GM11168 (cell line): ENCODE results near the gene OR10H2.
"Not testable (repeated sequence)": the region's sequence is repeated elsewhere in the genome, so short reads cannot be mapped to it uniquely, and the experiment has no call there.

Source experiments
- in situ Hi-C: fragments of 300-500 bp; cut with MboI; formaldehyde crosslinking; loops from one replicate; pipeline ENCODE4 v1.12.0; 2022; ENCODE audit warnings: low sequenced_read_pairs; ENCODE audit not compliant: unreplicated experiment

The OR10H2 gene

GRCh38 chr19:15727724-15728123, at the start of gene OR10H2:
OR10H2 (plus strand) TSS chr19:15728024; CDS start chr19:15728044, 20 bp downstream.
- in situ Hi-C loops = no loop called here

- in situ Hi-C loops = no loop called here
Observed at GRCh38 chr19:15679089-15679488, 48.7 kb upstream of the OR10H2 start.

GRCh38 chr19:15679865-15680264, 48.0 kb upstream of the OR10H2 start:
- in situ Hi-C loops = not testable (repeated sequence)

DNA sequence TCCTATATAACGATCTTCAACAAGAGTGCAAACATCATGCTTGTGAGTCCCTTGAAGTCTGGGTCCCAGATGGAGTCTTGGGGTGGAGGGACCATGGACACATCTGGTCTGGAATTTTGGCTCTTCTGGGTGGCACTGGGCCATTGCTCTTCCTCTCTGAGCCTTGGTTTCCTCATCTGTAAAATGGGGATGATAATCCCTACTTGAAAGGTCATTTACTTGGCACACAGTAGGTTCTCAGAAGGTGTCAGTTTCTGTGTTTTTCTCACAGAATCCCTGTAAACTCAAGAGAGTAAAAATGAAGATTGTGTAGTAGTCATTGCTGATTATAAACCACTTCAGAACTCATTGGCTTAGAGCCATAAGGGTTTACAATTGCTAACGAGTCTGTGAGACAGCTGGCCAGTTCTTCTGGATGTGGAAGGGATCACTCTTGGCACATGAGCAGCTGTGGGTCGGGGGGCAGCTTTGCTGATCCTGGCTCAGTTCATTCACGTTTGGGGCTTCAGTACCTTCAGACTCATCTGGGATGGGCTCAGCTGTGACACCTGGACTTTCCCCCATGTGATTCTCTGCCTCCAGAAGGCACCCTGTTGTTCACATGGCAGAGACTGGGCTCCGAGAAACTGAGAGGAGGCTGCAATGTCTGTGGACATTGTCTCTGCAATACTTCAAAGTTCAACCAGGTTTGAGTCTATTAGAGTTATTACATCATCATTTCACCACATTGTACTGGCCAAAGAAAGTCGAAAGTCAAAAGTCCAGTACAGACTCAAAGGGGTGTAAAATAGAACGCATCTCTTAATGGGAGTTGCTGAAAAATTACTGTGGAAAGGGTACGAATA, 47.1 kb upstream of the OR10H2 start:
- in situ Hi-C loops = no loop called here

DNA sequence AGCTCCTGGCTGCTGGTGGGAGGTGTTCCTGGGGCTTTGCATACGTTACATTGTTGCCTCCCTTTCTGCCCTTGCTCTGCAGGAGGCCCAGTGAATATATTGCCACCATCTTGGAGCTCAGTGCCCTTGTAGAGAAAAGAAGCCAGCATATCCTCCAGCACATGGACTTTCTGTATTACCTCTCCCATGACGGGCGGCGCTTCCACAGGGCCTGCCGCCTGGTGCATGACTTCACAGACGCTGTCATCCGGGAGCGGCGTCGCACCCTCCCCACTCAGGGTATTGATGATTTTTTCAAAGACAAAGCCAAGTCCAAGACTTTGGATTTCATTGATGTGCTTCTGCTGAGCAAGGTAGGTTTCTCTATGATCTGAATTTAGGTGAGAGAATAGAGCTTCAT, 44.4 kb upstream of the OR10H2 start:
- in situ Hi-C loops = no loop called here

GRCh38 chr19:15684828-15685227, 43.0 kb upstream of the OR10H2 start:
- in situ Hi-C loops = no loop called here

DNA sequence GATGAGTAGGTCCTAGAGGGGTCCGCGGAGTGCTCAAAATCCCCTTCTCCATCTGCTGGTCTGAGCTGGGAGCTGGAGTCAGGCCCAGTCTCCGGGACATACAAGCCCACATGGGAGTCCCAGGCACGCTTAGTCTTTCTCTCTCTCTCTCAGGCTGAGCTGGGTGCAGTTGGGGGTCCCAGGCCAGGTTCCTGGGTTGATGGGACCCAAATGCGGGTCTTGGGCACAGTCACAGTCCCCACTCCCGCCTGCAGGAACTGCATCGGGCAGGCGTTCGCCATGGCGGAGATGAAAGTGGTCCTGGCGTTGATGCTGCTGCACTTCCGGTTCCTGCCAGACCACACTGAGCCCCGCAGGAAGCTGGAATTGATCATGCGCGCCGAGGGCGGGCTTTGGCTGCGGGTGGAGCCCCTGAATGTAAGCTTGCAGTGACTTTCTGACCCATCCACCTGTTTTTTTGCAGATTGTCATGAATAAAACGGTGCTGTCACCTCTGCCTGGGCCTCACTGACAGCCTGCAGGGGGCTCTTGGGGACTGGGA, 31.1 kb upstream of the OR10H2 start:
- in situ Hi-C loops = no loop called here

DNA sequence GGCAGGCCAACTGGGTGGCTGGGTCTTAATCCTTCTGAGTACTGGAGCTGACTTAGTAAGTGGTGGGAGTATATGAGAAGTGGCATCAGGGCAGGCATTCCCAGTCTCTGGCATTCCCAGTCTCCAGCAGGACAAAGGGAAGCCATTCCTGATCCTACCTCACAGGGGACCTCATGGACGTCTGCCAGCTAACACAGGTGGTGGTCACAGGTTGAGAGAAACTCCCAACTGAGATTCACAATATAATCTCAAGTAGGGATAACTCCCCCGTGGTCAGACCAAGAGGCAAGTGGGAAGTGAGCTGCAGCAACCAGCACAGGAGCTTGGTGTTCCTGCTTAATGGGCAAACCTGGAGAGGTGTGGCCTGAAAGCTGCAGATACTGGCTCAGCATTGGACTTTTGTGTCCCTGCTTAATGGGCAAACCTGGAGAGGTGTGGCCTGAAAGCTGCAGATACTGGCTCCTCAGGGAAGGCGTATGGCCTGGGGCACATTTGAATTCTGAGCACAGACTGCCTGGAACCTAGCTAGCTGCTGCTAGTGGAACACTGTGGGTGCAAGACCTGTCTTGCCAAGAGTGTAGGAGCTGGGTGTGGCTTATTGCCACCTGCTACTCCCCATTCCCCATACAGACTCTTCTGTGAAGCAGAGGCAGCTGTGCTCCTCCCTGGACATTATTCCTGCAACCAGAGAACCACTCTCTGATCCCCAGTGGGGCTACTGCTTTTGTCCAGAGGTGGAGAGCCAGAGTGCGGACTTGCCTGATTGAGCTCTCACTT, 25.9 kb upstream of the OR10H2 start:
- in situ Hi-C loops = no loop called here

DNA sequence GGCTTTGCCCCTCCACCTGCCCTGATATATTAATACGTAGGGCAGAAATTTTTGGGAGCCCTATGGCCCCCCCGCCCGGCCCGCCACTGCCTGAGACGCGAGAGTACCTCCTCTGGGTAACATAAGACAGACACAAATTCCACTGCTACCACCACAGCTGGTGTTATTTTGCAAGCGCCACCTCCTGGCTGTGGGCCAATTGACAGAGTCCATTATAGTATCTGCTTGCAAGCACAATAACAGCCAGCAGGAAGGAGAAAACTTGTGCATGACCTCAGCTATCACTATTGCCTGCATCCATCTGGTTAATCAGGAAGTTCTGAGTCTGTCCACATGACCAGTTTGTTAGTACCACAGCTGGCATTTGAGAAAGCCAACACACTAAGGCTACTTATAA, 25.3 kb upstream of the OR10H2 start:
- in situ Hi-C loops = no loop called here

- in situ Hi-C loops = no loop called here
Observed at GRCh38 chr19:15714638-15715037, 13.2 kb upstream of the OR10H2 start.

- in situ Hi-C loops = no loop called here
Observed at GRCh38 chr19:15715642-15716041, 12.2 kb upstream of the OR10H2 start.

DNA sequence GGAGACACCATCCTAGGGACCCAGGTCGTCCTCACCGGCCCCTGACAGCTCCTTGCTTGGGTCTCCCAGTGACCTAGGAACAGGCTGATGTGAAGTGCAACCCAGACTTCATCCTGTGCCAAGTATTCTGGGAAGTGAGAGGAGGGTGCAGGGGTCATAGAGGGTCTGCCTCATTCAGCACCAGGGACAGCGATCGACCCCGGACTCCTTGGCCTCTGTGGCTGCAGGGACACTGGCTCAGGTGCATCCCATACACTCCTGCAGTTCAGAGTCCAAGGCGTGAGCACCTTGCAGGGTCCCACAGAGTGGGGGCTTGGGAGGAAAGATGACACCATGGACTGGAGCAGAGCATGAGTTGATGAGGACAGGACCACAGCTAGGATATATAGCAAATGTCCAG, 10.0 kb upstream of the OR10H2 start:
- in situ Hi-C loops = no loop called here

DNA sequence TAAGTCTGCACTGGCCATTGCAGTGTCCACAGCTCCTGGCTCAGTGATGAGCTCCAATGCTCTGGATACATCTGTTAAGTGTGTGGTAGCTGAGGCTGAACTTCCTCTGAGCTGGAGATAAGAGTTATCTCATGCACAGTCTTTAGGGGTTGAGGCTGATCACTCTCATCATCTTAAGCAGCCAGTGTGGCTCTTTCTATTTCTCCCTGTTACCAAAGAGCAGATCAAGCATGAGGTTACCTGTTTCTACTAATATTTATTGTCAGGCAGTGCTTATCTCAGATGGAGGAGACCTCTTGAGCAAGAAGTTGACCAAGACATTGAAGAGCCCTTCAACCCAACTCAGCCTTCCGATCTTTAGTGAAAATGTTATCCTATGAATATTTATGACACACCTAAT, 6.6 kb upstream of the OR10H2 start:
- in situ Hi-C loops = no loop called here

GRCh38 chr19:15722956-15723355, 4.9 kb upstream of the OR10H2 start:
- in situ Hi-C loops = no loop called here

GRCh38 chr19:15730538-15730937, 2.7 kb downstream of the OR10H2 start:
- in situ Hi-C loops = no loop called here

GRCh38 chr19:15732388-15732787, 4.6 kb downstream of the OR10H2 start:
- in situ Hi-C loops = no loop called here

DNA sequence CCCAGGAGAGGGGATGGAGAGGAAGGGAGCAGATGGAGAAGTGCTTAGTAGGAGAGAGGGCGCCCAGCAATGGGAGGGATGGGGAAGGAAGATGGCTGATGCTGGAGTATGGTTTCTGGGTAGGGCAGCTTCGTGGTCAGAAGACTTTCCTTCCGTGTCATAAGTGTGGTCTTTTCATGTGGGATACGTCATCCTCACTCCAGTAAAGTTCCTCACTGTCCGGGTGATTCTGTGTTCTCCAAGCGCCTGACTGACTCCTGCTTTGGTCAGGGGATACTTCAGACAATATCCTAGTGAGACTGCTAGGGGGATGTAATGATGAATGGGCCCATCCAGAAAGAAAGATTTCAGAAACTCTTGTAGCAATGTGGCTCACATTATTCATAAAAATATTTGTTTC, 6.1 kb downstream of the OR10H2 start:
- in situ Hi-C loops = no loop called here

DNA sequence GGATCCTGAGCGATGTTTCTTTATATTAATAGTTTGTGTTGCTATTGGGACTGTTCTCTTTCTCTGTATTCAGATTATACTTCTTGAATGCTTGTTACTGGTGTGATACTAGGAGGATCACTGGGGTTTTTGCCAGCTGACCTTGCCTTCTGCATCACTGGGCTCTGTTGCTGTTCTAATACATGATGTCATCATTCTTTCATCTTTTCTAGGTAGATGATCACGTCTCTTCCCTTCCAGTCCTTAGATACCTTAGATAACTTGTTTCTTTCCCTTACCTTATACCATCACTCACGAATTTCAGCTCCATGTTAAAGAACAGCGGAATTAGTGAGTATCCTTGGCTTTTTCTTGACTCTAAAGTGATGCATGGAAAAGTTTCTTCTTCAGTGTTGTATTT, 9.9 kb downstream of the OR10H2 start, which contains the start of gene OR10H3:
OR10H3 (plus strand) TSS at position 264 of the 400 bp plus-strand sequence. CDS start 3,408 bp downstream, outside the sequence.
- in situ Hi-C loops = no loop called here

- in situ Hi-C loops = no loop called here
Observed at GRCh38 chr19:15740785-15741184, 13.0 kb downstream of the OR10H2 start.

GRCh38 chr19:15748239-15748638, 20.4 kb downstream of the OR10H2 start:
- in situ Hi-C loops = no loop called here

GRCh38 chr19:15758379-15758778, 30.6 kb downstream of the OR10H2 start:
- in situ Hi-C loops = no loop called here
